HepG2 (cell line): ENCODE data around the gene MDP1. TPM values are rescaled to one million over a fixed set of nuclear protein-coding genes. Genes with fewer than 3 reads are reported as not detected.

ENCODE experiments used
- ATAC-seq: fragments of 200-7000 bp; cut with Tn5 transposase; 3 replicates; pipeline ENCODE4 v1.9.1; 2020; ENCODE audit warnings: mild to moderate bottlenecking, moderate library complexity
- BruUV-seq: library from RNA; stranded (reverse); fragments of 400-500 nt; replicated peaks from 2 replicates; lab custom pipeline; 2021; lab: Mats Ljungman, UMichigan
- CTCF ChIA-PET: fragments of 300-600 bp; formaldehyde crosslinking; extraction: SDS; loops from one replicate; lab custom pipeline; 2021; ENCODE audit warnings: low total read pairs, inconsistent platforms, low intra/inter-chr PET ratio; lab: Yijun Ruan, JAX
- POLR2A ChIA-PET: fragments of 350-600 bp; sonication (Branson Sonifier 250); formaldehyde crosslinking; loops from one replicate; lab custom pipeline; 2020; ENCODE audit warnings: antibody characterized with exemption, inconsistent platforms; lab: Yijun Ruan, JAX
- DNase-seq: peaks from one replicate; pipeline ENCODE4 v3.0.0-alpha.2; 2015; ENCODE audit warnings: low spot score
- FAIRE-seq: peaks from 3 replicates; lab custom pipeline; 2011; peaks lifted over from hg19 to GRCh38; lab: Jason Lieb, UNC
- H2AFZ ChIP-seq: one replicate; pipeline ENCODE4 v1.6.1; 2011; ENCODE audit warnings: low read length, inconsistent platforms
- H3K27ac ChIP-seq: fragments of 300-600 bp; 3 replicates; pipeline ENCODE4 v1.8.0; 2011; ENCODE audit warnings: mixed run types, mild to moderate bottlenecking, mixed read lengths, low read length, inconsistent platforms; ENCODE audit not compliant: insufficient read depth; ENCODE audit errors: extremely low read length
- H3K27me3 ChIP-seq, 2 experiments: fragments of 200-600 bp in 1 of 2; 2 replicates in 1 of 2; 3 replicates in 1 of 2; pipeline versions ENCODE4 v1.6.0 to v1.8.0; 2011; ENCODE audit warnings: low read length in 2 of 2, mild to moderate bottlenecking in 2 of 2, moderate library complexity in 2 of 2, inconsistent platforms in 1 of 2; ENCODE audit not compliant: insufficient read depth in 2 of 2, control insufficient read depth in 1 of 2
- H3K36me3 ChIP-seq, 2 experiments: fragments of 200-600 bp in 1 of 2; replicated peaks in 1 of 2; 2 replicates in 1 of 2; 3 replicates in 1 of 2; pipeline versions ENCODE4 v1.5.1 to v1.8.0; 2011; ENCODE audit warnings: low read length in 2 of 2, inconsistent platforms in 1 of 2; ENCODE audit not compliant: insufficient read depth in 2 of 2, control insufficient read depth in 1 of 2
- H3K4me1 ChIP-seq: 2 replicates; pipeline ENCODE4 v1.5.1; 2012; ENCODE audit warnings: low read length, inconsistent platforms; ENCODE audit not compliant: insufficient read depth
- H3K4me2 ChIP-seq: 2 replicates; pipeline ENCODE4 v1.6.0; 2011; ENCODE audit warnings: low read depth, low read length, inconsistent platforms
- H3K4me3 ChIP-seq, 3 experiments: fragments of 200-600 bp in 1 of 3; sonication (generic), shearing (Covaris generic) in 1 of 3; replicated peaks in 1 of 3; 2 replicates each; pipeline ENCODE4 v1.5.1; 2011 to 2016; ENCODE audit warnings: low read length in 3 of 3, inconsistent platforms in 2 of 3, low read depth in 2 of 3, mild to moderate bottlenecking in 2 of 3, control low read depth in 1 of 3, mixed read lengths in 1 of 3; ENCODE audit not compliant: insufficient read depth in 1 of 3
- H3K79me2 ChIP-seq: one replicate; pipeline ENCODE4 v1.6.1; 2011; ENCODE audit warnings: low read length, inconsistent platforms; ENCODE audit not compliant: insufficient read depth
- H3K9ac ChIP-seq: 2 replicates; pipeline ENCODE4 v1.6.0; 2011; ENCODE audit warnings: mild to moderate bottlenecking, low read depth, low read length, inconsistent platforms; ENCODE audit not compliant: insufficient read depth
- H3K9me3 ChIP-seq: 2 replicates; pipeline ENCODE4 v1.5.1; 2012; ENCODE audit warnings: mild to moderate bottlenecking, low read length
- H4K20me1 ChIP-seq: 2 replicates; pipeline ENCODE4 v1.6.0; 2011; ENCODE audit warnings: inconsistent platforms, mild to moderate bottlenecking, low read length, moderate library complexity; ENCODE audit not compliant: insufficient read depth
- AGO2 ChIP-seq: fragments of 200-400 bp; formaldehyde crosslinking; optimal IDR thresholded peaks from 2 replicates; pipeline ENCODE3; 2017; ENCODE audit warnings: mild to moderate bottlenecking, low read depth, low read length, moderate library complexity
- AKAP8 ChIP-seq: sonication (generic); formaldehyde crosslinking; IDR thresholded peaks from 2 replicates; pipeline ENCODE4 v1.5.1; 2020; ENCODE audit warnings: mild to moderate bottlenecking, missing genetic modification reagents
- KIAA2018 ChIP-seq: sonication (generic); formaldehyde crosslinking; IDR thresholded peaks from 2 replicates; pipeline ENCODE4 v1.5.0; 2020; ENCODE audit warnings: mild to moderate bottlenecking, missing genetic modification reagents, borderline replicate concordance
- RBFOX2 ChIP-seq: fragments of 200-400 bp; formaldehyde crosslinking; IDR thresholded peaks from 2 replicates; pipeline ENCODE4 v1.6.1; 2017; ENCODE audit warnings: low read depth, mild to moderate bottlenecking, low read length
- THAP11 ChIP-seq: IDR thresholded peaks from 2 replicates; pipeline ENCODE4 v1.6.1; 2016; ENCODE audit warnings: missing biosample characterization, missing genetic modification reagents
- ZNF562 ChIP-seq: sonication (generic); formaldehyde crosslinking; IDR thresholded peaks from 2 replicates; pipeline ENCODE4 v1.8.0; 2022; ENCODE audit warnings: missing genetic modification reagents, borderline replicate concordance
- WGBS: methylation state at CpG from one replicate; pipeline ENCODE4 v1.1.6; 2017; ENCODE audit warnings: low lambda C conversion rate; 5-methylcytosine and 5-hydroxymethylcytosine counted together
- in situ Hi-C: cut with HindIII; loops from 2 replicates; pipeline ENCODE4 v1.10.0; 2017; ENCODE audit warnings: low pct_unique_long_range_greater_than_20kb; ENCODE audit not compliant: extremely low pct_ligation_motif_present
- intact Hi-C: fragments of 100-400 bp; cut with micrococcal nuclease; formaldehyde crosslinking; loops from one replicate; pipeline ENCODE4 v1.10.0; 2022; ENCODE audit not compliant: unreplicated experiment
- polyA plus RNA-seq, 8 experiments: library from polyadenylated mRNA; depleted of rRNA in 3 of 8; stranded (reverse) in 7 of 8; unstranded in 1 of 8; fragments of >200 nt; fragmentation: Illumina TruSeq in 4 of 8; extraction: Trizol in 4 of 8; gene quantifications; 2 replicates each; pipeline versions ENCODE4 v1.2.1 to v1.2.3, GENCODE V29; 2011 to 2016; ENCODE audit warnings: low read depth in 4 of 8, missing spikeins in 1 of 8, mixed read lengths in 1 of 8; ENCODE audit not compliant: insufficient read depth in 1 of 8
- total RNA-seq, 5 experiments: library from RNA; depleted of rRNA; stranded (reverse); fragments of >200 nt; fragmentation: Illumina TruSeq; extraction: Trizol; gene quantifications; 2 replicates each; pipeline ENCODE4 v1.2.3, GENCODE V29; 2016; ENCODE audit warnings: low read depth in 1 of 5

MDP1 gene
- total and polyA plus RNA-seq, 2 of the 13 experiments (the other 11 are each of a cell fraction or from before 2014, with no cell fraction given): 44.1 to 48.7 TPM

GRCh38 chr14:24177891-24178290, 38.0 kb downstream of the MDP1 start:
- no peaks in the 10 kb centered on the region for H3K27me3 ChIP-seq
- no peaks in the 10 kb centered on the region for H3K4me1 ChIP-seq
- no peak overlapping the region for H2AFZ ChIP-seq
- ChIA-PET CTCF (no interaction called here), POLR2A (interaction anchor here (0.9 to 6.7 kb wide), 6 partner anchors 11 to 84 kb away, joined by 3 to 65 read pairs (median 5); partner anchors contain the start of genes EMC9, IPO4, IRF9 and MDP1)
- H3K79me2 ChIP-seq: no peaks in the 10 kb centered on the region
- BruUV-seq: no TSS peak
- no peak overlapping the region for H3K4me2 ChIP-seq
- H3K36me3 ChIP-seq: peaks cover 47 to 52% of the 10 kb centered on the region in 2 experiments
- no peak overlapping the region for H3K27ac ChIP-seq
- intact Hi-C loops (no loop called here), in situ Hi-C loops (no loop called here)
- H4K20me1 ChIP-seq: no peaks in the 10 kb centered on the region
- no peaks in the 10 kb centered on the region for H3K9me3 ChIP-seq
- H3K9ac ChIP-seq: no peak overlapping the region
- DNase-seq (no peak), ATAC-seq (peak; percentile 0; the same call in 1 of the 3 replicates), FAIRE-seq (no peak)
- WGBS: 96% methylated on average over 14 of the region's 14 CpGs
- H3K4me3 ChIP-seq: no peak overlapping the region
- no peak for TF ChIP-seq THAP11
- peak; percentile 56 for TF ChIP-seq AGO2
- 0 out of 2 replicates have a peak, but pooled peaks have one; percentile 12 for TF ChIP-seq RBFOX2
- 0 out of 2 replicates have a peak, but pooled peaks have one; percentile 7 for TF ChIP-seq AKAP8 (CRISPR knock-in tag)
- no peak for TF ChIP-seq ZNF562 (CRISPR knock-in tag)
- TF ChIP-seq KIAA2018: no peak
